Measurements from ENCODE around the gene TRIM27.

GRCh38 chr6:28861339-28861738 is 62.4 kb downstream of the TRIM27 start:
- TF ChIP-seq, protein P1, sequence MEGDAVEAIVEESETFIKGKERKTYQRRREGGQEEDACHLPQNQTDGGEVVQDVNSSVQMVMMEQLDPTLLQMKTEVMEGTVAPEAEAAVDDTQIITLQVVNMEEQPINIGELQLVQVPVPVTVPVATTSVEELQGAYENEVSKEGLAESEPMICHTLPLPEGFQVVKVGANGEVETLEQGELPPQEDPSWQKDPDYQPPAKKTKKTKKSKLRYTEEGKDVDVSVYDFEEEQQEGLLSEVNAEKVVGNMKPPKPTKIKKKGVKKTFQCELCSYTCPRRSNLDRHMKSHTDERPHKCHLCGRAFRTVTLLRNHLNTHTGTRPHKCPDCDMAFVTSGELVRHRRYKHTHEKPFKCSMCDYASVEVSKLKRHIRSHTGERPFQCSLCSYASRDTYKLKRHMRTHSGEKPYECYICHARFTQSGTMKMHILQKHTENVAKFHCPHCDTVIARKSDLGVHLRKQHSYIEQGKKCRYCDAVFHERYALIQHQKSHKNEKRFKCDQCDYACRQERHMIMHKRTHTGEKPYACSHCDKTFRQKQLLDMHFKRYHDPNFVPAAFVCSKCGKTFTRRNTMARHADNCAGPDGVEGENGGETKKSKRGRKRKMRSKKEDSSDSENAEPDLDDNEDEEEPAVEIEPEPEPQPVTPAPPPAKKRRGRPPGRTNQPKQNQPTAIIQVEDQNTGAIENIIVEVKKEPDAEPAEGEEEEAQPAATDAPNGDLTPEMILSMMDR (IDR thresholded peaks at IDR 0.05; ENCODE audit: poor library complexity), result no peak
- TF ChIP-seq EZH2phosphoT487 (IDR thresholded peaks at IDR 0.05; ENCODE audit: low read depth, severe bottlenecking, unreplicated experiment), result no peak

Data from hepatocyte (in vitro differentiated cells).